Activated naive CD4-positive, alpha-beta T cell treated with Interleukin-2 at 50 U/mL for 16 hours (primary cell): Measurements from ENCODE around the gene PDK4.
"Not testable (repeated sequence)": the region's sequence is repeated elsewhere in the genome, so short reads cannot be mapped to it uniquely, and the experiment has no call there.

Experiments used
- DNase-seq: peaks from one replicate; pipeline ENCODE4 v3.0.0-alpha.2; 2020

PDK4 gene

DNA sequence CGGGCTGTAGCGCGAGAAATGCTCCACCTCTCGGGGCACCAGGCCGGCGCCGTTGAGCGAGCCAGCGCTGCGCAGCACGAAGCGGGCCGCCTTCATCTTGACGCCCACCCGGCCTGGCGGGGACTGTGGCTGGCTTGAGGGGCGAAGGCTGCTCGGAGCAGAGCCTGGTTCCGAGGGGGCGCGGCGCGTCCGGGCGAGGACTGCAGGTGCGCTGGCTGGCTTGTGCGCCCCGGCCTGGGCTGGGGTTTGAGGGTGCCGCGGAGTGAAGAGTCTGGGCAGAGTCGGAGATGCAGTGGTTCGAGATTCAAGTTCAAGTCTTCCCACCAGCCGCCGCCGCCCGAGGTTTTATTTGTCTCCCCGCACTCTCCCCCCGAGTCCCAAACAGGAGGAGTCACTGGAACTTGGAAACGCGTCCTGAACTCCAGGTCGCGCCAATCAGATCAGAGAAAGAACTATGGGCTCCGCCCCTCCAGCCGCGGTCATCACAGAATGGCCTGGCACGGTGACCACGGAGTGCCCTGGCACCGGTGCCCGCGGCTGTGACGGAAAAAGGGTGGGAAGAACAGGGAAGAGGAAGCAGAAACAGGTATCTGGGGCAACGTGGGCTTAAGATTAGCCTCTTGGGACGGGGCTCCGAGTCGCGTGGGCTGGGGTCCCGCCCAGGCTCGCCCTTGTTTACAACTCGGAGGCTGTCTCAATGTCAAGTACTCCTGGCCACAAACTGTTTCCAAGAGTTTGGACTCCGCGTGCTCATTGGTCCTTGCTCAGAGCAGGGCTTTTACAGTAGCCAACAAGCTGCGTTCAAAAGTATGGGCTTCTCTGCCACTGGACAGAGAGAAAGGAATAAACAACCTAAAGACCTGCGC, at the start of gene PDK4:
PDK4 (minus strand) TSS at position 319 of the 866 bp plus-strand sequence; CDS start at position 96, 223 bp downstream.
- DNase-seq: no peak

DNA sequence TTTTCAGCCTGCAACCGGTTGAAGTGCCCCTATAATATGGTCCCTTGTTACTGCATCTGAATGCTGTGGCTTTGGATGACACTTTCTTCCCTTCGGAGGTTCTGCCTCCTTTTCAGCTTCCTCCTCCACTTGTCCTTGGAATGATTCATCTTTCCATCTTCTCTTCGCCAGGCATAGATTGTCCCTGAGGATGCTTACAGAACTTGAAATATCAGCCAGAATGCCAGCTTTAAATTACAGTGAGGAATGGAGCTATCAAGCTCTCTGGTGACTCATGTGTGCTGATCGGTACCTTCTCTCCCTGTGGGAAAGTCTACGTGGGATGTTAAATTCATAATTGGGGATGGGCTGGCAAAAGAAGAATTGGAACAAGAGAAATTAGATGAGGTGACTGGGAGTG, 45.9 kb upstream of the PDK4 start:
- DNase-seq: no peak

DNA sequence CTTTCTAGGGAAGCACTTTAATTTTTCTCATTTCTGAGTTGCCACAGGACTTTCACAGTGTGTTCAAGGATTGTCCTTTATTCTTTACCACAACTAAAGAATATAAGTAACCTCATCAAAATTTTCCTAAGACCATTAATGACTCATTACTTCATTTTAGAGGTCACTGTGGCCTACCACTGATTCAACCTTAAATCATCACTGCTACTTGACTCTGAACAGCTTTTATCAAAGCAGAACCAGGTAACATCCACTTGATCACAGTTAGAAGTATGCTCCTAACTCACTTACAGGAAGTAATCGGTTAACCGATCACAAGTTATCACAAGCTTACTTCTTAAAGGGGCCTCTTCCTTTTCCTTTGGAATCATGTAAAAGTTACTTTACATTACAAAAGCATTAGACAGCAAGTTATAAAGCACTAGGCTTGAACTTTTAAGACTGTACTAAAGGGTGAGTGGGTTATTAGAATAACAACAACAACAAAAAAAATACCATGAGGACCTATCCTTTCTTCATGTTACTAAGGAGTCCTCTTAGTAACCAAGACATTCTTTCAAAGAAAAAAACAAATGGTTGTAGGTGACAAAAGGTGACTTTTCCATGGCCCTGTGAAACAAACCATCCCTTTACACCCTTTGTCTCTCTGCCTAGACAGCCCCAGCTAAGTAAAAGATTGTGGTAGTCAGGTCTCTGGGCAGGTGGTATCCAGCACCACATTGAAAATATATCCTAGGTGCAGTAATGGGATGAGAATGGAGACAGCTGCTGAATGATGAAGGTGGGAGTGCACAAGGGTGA, 40.0 kb upstream of the PDK4 start:
- DNase-seq: no peak

DNA sequence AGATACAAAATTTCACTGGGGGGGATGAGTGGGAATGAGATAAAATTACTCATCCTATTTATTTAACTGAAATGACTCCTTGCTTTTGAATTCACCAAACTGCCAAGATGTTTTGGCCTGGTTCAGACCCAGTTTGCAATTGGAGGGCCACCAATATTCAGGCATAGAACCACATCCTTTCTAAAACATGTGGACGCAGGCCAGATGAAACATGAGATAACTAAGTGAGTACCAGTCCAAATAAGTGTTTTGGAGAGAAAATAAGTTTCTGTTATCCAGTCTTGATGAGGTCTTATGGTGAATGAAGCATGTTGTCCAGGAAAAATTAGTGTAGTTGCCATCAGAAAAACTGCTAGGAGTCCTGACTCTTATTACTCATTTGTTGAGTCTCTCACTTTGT, 36.3 kb upstream of the PDK4 start:
- DNase-seq: no peak

DNA sequence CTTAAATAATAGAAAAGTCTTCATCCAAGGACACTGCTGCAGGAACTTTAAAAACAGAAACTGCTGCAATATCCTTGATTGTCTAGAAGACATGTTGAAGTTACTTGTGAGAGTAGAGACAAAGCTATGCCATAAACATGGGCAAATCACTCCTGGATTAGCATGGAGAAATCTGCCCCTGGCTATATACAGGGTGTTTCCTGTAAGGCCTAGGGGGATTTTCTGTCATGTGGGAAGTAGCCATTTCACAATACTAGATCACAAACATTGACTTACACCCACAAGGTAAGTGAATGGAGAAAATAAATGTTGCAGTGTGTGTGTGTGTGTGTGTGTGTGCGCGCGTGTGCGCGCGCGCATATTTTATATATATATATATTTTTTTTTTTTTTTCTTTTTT, 35.2 kb upstream of the PDK4 start:
- DNase-seq: no peak

DNA sequence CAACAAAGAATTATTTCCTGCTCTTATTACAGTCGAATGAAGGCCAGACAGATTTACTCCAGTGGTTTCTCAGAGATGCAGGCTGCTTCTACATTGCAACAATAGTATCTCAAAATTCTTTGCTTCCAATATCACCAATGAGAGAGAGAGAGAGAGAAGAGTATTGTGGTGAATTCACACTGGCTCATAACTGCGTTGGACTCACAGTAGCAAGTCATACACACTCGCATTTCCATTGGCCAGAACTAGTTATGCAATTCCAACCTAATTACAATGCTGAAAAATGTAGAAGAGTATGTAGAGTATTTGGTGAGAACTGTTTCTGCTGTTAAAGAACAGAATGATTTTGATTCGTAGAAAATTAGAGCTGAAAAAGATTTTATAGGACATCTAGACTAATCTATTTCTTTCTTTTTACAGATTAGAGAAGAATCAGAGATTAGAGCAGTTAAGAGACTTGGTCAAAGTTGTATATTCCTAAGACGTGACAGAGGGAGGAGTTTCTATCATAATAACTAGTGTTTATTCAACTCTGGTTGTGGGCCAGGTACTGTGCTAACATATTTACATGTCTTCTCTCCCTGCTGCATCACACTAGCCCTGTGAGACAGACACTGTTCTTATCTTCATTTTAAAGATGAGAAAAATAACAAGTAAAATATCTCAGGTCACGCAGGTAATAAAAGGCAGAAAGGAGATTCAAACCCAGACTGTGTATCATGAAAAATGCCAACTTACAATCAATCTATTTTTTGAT, 34.6 kb upstream of the PDK4 start:
- DNase-seq: no peak

DNA sequence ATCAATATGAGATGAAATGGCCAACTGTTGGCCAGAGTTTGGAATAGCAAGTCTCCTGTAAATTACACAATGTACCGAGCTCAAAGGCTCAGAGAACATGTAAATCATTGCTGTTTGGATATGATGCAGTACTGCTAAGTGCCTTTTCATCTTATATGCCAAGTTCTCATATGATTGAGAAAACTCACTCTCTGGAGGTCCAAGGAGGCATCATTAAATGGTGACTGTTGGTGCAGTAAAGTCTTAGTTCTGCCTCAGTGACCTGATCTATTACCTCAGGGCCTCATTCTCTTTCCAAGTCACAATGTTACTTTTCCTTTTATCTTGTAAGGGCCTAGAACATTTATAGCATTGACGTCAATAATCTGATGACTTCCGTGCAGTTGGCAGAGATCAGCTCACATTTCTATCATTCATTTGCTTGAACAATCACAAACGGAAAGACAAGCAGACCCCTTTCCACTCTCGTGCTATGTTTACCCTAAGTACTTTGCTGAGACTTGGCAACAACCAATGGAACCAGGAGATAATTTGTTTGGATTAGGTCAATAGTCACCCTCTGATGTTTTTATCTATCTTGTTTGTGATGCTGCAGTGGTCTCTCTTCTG, 32.6 kb upstream of the PDK4 start:
- DNase-seq: no peak

DNA sequence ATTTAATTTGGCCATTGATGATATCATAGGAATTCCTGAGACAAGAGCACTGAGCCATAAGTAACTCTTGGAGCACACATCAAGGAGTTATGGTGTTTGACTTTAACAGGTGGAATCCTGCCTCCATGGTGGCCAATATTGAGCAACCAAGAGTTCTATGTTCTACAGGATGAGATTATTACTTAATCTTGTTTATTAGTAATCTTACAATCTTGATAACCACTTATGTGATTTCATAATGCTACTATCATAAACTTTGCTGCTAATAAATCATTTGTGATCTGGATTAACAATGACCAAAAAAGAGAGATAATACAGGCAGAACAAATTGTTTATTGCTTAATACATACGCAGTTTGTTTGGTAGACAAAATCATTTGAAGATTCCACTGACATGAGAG, 27.5 kb upstream of the PDK4 start:
- no peak for DNase-seq

DNA sequence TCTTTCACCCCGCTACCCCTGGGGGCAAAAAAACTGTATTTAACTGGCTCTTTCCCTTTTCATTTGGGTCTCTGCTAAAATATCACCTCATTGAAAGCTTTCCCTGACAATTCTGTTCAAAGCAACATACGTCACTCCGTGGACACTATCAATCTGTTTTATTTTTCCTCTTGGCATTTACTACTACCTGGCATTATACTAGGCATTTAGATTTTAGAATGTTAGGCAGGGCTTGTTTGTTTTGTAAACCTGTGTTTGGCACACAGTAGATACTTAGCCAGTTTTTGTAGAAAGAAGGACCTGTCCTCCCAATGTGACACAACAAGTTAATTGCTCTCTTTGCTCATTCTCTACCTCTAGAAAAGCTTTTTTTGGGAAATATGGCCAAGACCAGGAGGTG, 26.5 kb upstream of the PDK4 start:
- DNase-seq: no peak

DNA sequence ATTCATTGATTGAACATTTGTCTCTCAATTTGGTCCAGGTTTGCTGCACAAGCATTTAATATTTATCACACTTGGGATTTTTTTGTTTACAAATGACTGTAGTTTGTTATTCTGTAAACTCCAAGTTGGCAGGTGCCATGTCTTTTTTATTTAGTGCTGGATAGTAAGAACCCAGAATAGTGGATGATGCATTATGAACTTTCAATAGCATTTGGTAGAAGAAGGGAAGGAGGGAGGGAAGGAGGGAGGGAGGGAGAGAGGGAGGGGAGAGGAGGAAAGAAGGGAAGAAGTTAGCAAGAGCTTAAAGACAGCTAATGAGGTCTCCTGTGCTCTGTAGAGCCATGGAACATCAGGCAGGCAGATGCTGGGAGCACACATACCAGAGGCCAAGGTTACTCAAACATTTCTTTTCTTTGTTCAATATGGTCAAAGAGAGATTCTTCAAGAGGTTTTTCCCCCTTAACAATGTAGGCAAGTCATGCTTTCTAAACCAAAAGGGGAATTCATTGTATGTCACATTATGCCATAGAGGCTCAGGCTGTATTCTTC, 25.8 kb upstream of the PDK4 start:
- DNase-seq: no peak

DNA sequence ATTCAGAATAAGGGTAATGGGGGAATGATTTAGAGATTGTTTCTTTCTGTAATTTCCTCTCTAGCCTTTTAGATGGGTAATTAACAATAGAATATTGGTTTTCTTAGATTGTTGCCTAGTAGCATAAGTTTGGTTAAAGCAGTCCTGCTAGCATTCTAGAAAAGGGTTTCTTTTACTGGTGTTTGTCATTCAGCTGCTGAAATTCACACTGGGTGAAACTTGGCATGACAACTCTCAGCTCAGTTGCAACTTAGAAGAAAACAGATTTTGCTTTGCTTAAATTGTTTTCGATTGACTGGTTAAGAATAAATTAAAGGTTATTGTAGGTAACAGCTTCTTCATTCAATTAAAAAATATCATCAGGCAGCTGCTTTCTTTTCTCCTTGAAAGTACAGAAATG, 25.1 kb upstream of the PDK4 start:
- DNase-seq: no peak

DNA sequence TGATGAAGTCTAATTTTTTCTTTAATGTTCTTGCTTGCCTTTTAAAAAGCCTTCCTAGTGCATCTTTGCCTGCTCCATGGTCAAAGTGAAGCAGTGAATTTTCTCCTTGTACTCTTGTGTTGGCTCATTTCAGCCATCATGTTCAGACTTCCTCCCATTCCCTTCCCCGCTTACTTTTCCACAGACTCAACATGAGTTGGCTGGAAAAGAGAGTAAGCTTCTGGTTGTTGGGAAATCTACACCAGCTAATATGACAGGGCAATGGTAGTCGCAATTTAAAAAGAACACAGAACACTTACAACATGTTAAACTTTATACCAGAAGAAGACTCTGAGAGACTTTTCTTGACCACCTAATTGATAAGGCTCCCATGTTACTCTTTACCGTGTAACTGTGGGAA, 24.3 kb upstream of the PDK4 start:
- DNase-seq: no peak

DNA sequence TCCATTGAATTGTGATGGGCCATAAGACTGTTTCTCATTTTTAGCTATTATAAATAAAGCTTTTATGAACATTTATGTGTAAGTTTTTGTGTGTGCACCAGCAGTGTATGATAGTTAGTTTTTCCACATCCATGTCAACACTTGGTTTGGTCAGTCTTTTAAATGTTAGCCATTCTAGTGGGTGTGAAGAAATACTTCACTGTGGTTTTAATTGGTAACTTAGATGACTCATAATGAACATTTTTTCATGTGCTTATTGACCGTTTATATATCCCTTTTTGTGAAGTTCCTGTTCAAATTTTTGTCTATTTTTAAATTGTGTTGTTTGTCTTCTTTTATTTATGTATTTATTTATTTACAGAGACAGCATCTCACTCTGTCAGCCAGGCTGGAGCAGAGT, 23.6 kb upstream of the PDK4 start:
- DNase-seq: no peak

DNA sequence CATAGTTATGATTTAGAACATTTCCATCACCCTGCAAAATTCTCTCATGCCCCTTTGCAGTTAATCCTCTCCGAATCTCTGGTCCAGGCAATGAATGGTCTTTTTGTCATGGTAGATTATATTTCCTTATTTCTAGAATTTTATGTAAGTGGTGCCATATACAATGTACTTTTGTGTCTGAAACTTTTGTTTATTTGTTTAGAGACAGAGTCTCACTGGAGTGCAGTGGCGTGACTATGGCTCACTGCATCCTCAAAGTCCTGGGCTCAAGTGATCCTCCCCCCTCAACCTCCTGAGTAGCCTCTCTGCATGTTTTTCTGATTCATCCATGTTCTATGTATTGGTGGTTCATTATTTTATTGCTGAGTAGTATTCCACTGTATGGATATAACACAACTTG, 23.2 kb upstream of the PDK4 start:
- DNase-seq: no peak

DNA sequence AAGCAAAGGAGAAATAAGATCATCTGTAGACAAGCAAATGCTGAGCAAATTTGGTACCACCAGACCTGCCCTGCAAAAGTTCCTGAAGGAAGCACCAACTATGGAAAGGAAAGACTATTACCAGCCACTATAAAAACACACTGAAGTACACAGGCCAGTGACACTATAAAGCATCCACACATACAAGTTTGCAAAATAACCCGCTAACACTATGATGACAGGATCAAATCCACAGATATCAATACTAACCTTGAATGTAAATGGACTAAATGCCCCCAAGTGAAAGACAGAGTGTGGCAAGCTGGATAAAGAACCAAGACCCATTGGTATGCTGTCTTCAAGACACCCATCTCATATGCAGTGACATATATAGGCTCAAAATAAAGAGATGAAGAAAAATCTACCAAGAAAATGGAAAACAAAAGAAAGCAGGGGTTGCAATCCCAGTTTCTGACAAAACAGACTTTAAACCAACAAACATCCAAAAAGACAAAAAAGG, 18.2 kb upstream of the PDK4 start:
- DNase-seq: no peak

DNA sequence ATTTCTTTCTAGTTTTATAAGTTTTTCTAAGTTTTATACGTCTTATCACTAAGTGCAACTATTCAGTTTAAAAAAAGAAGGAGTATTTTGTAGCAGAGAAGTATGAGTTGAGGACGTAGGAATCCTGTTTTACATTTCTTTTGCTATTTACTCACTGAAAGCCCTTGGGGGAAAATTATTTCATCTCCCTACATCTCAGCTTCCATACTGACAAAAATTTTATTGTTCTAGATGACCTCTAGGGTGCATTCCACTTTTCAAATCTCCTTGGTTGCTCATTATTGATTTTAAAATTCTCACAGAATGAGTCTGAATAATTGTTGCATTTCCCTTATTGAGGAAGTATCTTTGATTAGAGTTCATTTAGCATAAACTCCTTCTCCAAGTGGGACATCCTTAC, 14.9 kb upstream of the PDK4 start:
- DNase-seq: no peak

DNA sequence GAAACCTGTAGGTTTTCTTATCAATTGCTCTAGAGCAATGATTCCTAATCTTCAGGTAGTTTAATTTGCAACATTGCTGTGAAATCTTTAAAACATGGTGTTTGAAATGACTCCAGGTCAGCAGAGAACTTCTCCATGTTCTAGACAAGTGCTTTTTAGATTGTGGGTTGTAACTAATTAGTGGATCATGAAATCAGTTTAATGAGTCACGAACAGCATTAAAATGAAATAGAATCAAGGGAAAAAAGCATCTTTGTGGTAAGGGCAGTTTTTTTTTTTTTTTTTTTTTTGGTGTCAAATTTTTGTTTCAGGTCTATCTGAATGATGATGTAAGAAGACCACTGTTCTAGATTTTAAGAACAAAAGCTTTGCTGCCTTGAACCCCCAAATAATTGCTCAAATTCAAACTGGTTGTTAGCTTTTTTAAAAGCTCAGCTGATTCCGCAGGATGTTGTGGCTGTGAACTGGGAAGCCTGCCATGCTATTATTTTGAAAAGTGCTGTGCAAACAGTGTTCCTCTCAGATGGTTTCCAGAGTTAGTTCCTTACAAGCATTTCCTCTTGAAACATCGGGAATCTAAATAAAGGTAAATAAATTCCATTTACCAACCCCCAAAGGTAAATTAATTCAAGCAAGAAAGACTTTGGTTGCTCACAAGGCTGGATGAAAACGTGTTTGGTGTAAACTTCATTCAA, 13.1 kb upstream of the PDK4 start:
- no peak for DNase-seq

DNA sequence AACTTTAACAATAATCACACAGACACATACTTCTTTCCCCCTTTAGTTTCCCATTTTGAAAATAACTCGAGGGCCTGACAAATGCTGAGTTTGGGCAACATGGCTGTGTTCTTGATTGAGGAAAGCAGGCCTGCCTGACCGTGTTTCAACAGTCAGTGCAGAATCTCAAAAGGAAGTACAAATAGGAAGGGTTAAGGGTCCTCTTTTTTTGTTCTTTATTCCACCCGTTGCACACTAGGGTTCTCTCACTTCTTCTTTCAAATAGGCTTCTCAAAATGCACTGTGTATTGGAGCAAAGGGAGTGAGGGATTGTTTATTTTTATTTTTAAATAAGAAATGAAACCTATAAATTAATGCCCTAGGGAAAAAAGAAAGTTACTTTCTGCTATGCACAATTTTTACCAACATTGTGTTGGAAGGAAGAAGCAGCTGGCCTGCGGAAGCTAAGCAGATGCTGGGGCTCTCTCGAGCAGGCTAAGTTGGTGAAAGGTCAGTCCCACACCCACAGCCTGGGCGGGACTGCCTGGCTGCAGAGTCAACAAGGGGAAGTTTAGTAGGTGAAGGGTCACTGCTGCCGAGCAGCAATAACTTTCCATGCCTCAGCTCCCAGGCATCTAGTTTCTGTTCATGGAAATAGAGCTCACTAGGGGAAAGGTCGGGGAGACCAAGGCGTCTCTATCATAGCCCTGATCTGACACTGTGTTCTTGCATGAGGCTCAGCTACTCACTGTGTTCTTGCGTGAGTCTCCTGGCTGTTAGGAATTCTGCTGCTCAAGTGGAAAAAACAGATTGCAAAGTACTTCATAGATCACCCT, 12.2 kb upstream of the PDK4 start:
- DNase-seq: no peak

DNA sequence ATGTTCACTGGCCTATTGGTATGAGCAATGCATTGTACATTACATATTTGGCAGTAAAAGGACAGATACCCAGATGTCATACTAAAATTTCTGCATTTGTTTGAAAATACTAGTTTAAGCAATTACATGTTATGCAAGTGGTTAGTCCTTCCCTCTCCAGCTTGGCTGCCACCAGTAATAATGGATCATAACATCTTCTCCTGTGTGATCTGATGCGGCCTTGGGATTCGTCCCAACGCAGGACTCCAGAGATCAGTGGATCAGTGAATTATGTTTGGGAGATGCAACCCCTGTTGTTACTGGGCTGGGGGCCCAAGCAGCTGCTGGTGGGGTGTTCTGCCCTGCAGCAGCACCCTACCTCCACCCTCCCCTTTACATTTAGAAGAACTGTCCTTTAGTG, 11.2 kb upstream of the PDK4 start:
- no peak for DNase-seq

DNA sequence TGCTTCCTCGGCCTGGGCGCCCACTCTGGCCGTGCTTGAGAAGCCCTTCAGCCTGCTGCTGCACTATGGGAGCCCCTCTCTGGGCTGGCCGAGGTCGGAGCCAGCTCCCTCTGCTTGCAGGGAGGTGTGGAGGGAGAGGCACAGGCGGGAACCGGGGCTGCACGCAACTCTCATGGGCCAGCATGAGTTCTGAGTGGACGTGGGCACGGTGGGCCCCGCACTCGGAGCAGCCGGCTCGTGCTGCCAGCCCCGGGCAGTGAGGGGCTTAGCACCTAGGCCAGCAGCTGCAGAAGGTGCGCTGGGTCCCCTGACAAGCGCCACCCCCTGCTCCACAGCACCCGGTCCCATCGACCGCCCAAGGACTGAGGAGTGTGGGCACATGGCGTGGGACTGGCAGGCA, 9.0 kb upstream of the PDK4 start:
- no peak for DNase-seq

DNA sequence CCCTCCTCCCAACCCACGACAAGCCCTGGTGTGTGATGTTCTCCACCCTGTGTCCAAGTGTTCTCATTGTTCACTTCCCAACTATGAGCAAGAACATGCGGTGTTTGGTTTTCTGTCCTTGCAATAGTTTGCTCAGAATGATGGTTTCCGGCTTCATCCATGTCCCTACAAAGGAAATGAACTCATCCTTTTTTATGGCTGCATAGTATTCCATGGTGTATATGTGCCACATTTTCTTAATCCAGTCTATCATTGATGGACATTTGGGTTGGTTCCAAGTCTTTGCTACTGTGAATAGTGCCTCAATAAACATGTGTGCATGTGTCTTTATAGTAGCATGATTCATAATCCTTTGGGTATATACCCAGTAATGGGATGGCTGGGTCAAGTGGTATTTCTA, 8.5 kb upstream of the PDK4 start:
- DNase-seq: not testable (repeated sequence)
